Endodermal cell (in vitro differentiated cells): Measurements from ENCODE around the gene ATP4B. TPM values are rescaled to one million over a fixed set of nuclear protein-coding genes. Genes with fewer than 3 reads are reported as not detected.

Experiments
- DNase-seq: peaks from one replicate; pipeline ENCODE4 v3.0.0-alpha.2; 2017
- H3K27ac ChIP-seq: 2 replicates; pipeline ENCODE4 v1.5.1; 2013; ENCODE audit warnings: mild to moderate bottlenecking, low read depth, low read length, moderate library complexity
- H3K27me3 ChIP-seq: 2 replicates; pipeline ENCODE4 v1.6.1; 2013; ENCODE audit warnings: mild to moderate bottlenecking, low read length, moderate library complexity; ENCODE audit not compliant: insufficient read depth, control insufficient read depth, poor library complexity, severe bottlenecking
- H3K36me3 ChIP-seq: 2 replicates; pipeline ENCODE4 v1.7.0; 2013; ENCODE audit warnings: mild to moderate bottlenecking, low read length, moderate library complexity; ENCODE audit not compliant: control insufficient read depth, insufficient read depth
- H3K4me1 ChIP-seq: one replicate; pipeline ENCODE4 v1.7.0; 2013; ENCODE audit warnings: low read length; ENCODE audit not compliant: control insufficient read depth, insufficient read depth
- H3K4me3 ChIP-seq: 2 replicates; pipeline ENCODE4 v1.5.1; 2013; ENCODE audit warnings: mild to moderate bottlenecking, low read length, moderate library complexity
- H3K9ac ChIP-seq: 2 replicates; pipeline ENCODE4 v1.6.1; 2013; ENCODE audit warnings: mild to moderate bottlenecking, low read length, moderate library complexity; ENCODE audit not compliant: poor library complexity, severe bottlenecking; ENCODE audit errors: extremely low read depth
- H3K9me3 ChIP-seq: 2 replicates; pipeline ENCODE4 v1.6.1; 2013; ENCODE audit warnings: mild to moderate bottlenecking, low read length, moderate library complexity; ENCODE audit not compliant: control insufficient read depth
- H3K27ac Mint-ChIP-seq: 2 replicates; pipeline ENCODE4 v1.8.0; 2020; ENCODE audit warnings: mixed read lengths
- H3K27me3 Mint-ChIP-seq: 2 replicates; pipeline ENCODE4 v1.8.0; 2021; ENCODE audit warnings: mild to moderate bottlenecking, mixed read lengths; ENCODE audit not compliant: insufficient read depth
- H3K36me3 Mint-ChIP-seq: 2 replicates; pipeline ENCODE4 v1.8.0; 2020; ENCODE audit warnings: low read depth, mixed read lengths
- H3K4me1 Mint-ChIP-seq: 2 replicates; pipeline ENCODE4 v1.8.0; 2020; ENCODE audit warnings: mixed read lengths
- H3K4me3 Mint-ChIP-seq: 2 replicates; pipeline ENCODE4 v1.8.0; 2020; ENCODE audit warnings: mild to moderate bottlenecking, moderate library complexity, mixed read lengths
- H3K9me3 Mint-ChIP-seq: 2 replicates; pipeline ENCODE4 v1.8.0; 2020; ENCODE audit warnings: mild to moderate bottlenecking, mixed read lengths
- CTCF ChIP-seq: fragments of 200-600 bp; sonication (generic); conservative IDR thresholded peaks from 2 replicates; pipeline ENCODE4 v1.5.0; 2021; ENCODE audit warnings: antibody characterized with exemption, mild to moderate bottlenecking
- WGBS, 2 experiments: methylation state at CpG; one replicate each; pipeline versions ENCODE4 v1.1.5 to v1.1.7; 2013; ENCODE audit warnings: missing lambda C conversion rate in 2 of 2, mixed read lengths in 1 of 2; ENCODE audit not compliant: insufficient coverage in 1 of 2, insufficient read length in 1 of 2; 5-methylcytosine and 5-hydroxymethylcytosine counted together
- total RNA-seq, 2 donors: library from RNA; stranded (reverse); fragmentation: NEBNext Ultra II Directional in 1 of 2; extraction: Animal tissue kit (Norgen Biotek cat#: 25700) in 1 of 2; gene quantifications; 2 replicates in 1 of 2; 3 replicates in 1 of 2; pipeline ENCODE4 v1.2.1, GENCODE V29; 2021

Gene ATP4B
- total RNA-seq, 2 donors from 2014 or later = not detected

- Mint-ChIP-seq H3K36me3 (no peaks in the 10 kb centered on the region), H3K4me3 (no peak overlapping the region), H3K4me1 (no peaks in the 10 kb centered on the region), H3K9me3 (peaks cover 17% of the 10 kb centered on the region), H3K27me3 (no peaks in the 10 kb centered on the region), H3K27ac (no peak overlapping the region)
- Histone ChIP-seq H3K9ac (no peak overlapping the region), H3K4me1 (no peaks in the 10 kb centered on the region), H3K4me3 (no peak overlapping the region), H3K27me3 (no peaks in the 10 kb centered on the region), H3K36me3 (no peaks in the 10 kb centered on the region), H3K27ac (no peak overlapping the region), H3K9me3 (peaks cover 16% of the 10 kb centered on the region)
- DNase-seq = no peak
- 85 to 91% methylated on average over 6 to 8 of the region's 8 CpGs for WGBS, 2 experiments
- TF ChIP-seq CTCF = no peak
These were observed 1.3 kb upstream of the ATP4B start for GRCh38 chr13:113659337-113659736.

GRCh38 chr13:113658836-113659235 lies 838 bp upstream of the ATP4B start:
- H3K9me3 ChIP-seq = peaks cover 16% of the 10 kb centered on the region
- no peaks in the 10 kb centered on the region for H3K27me3 ChIP-seq
- H3K4me1 ChIP-seq = no peaks in the 10 kb centered on the region
- no peak overlapping the region for H3K9ac ChIP-seq
- H3K36me3 Mint-ChIP-seq = no peaks in the 10 kb centered on the region
- no peak overlapping the region for H3K4me3 Mint-ChIP-seq
- H3K4me3 ChIP-seq = no peak overlapping the region
- H3K9me3 Mint-ChIP-seq = peaks cover 17% of the 10 kb centered on the region
- no peak for DNase-seq
- H3K4me1 Mint-ChIP-seq = peaks cover 1% of the 10 kb centered on the region
- peaks cover 1% of the 10 kb centered on the region for H3K27me3 Mint-ChIP-seq
- WGBS, 2 experiments = 81 to 85% methylated on average over 5 to 14 of the region's 14 CpGs
- no peaks in the 10 kb centered on the region for H3K36me3 ChIP-seq
- TF ChIP-seq CTCF = no peak
- H3K27ac ChIP-seq = no peak overlapping the region
- no peak overlapping the region for H3K27ac Mint-ChIP-seq

- peaks cover 21% of the 10 kb centered on the region for H3K9me3 Mint-ChIP-seq
- no peak overlapping the region for H3K27ac Mint-ChIP-seq
- no peak for TF ChIP-seq CTCF
These were observed 947 bp downstream of the ATP4B start for GRCh38 chr13:113656831-113657671.

More at GRCh38 chr13:113656831-113657671, 947 bp downstream of the ATP4B start:
- WGBS, 2 experiments = 91 to 93% methylated on average over 22 to 42 of the region's 42 CpGs
- H3K4me3 ChIP-seq = no peak overlapping the region
- H3K4me3 Mint-ChIP-seq = no peak overlapping the region
- H3K9ac ChIP-seq = no peak overlapping the region
- H3K4me1 ChIP-seq = no peaks in the 10 kb centered on the region
- H3K27me3 ChIP-seq = no peaks in the 10 kb centered on the region
- peak; percentile 44 for DNase-seq
- H3K36me3 Mint-ChIP-seq = peaks cover 5% of the 10 kb centered on the region
- peaks cover 1% of the 10 kb centered on the region for H3K27me3 Mint-ChIP-seq
- H3K9me3 ChIP-seq = peaks cover 13% of the 10 kb centered on the region
- H3K27ac ChIP-seq = no peak overlapping the region
- peaks cover 5% of the 10 kb centered on the region for H3K4me1 Mint-ChIP-seq
- no peaks in the 10 kb centered on the region for H3K36me3 ChIP-seq
